IPS-NIHi7 (cell line): ENCODE measurements around the gene TTF2.

Source experiments
- DNase-seq: peaks from one replicate; pipeline ENCODE4 v3.0.0; 2012; ENCODE audit warnings: mixed read lengths; ENCODE audit errors: extremely low spot score

Gene TTF2

GRCh38 chr1:117059678-117060440 lies at the start of gene TTF2:
TTF2 (plus strand) TSS chr1:117060326; CDS start chr1:117060347, 21 bp downstream.
- DNase-seq: peak; percentile 99

DNA sequence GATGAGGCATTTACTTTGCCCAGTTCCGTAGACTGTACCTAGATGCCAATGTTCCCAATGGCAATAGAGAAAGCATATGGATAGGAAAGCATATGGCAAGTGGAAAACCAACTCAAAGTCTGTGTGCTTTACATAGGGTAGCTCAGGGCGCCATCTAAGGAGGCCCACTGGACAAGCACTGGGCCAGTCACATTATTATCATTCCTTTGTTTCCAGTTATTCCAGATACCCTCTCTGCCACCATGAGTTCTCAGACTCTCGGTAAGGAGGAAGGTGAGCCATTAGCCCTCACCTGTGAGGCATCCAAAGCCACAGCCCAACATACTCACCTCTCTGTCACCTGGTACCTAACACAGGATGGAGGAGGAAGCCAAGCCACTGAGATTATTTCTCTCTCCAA lies 48.8 kb upstream of the TTF2 start:
- no peak for DNase-seq

GRCh38 chr1:117013309-117013858 lies 46.7 kb upstream of the TTF2 start:
- no peak for DNase-seq

DNA sequence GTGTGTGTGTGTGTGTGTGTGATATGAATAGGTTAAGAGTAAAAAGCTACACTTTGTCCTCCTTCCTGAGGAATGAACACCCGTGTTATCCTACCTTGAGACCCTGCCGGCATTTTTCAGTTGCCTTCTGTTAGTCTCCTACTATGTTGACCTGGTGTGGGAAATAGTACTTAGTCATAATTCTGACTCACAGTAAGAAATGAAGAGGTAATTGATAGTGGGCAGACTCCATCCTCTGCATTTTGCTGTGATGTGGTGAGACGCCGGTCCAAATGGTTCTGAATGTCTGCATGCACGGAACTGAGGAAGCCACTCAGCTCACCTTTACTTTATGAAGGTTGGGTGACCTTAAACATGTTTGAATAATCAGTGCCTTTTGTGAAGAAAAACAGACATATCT lies 45.9 kb upstream of the TTF2 start:
- DNase-seq: no peak

- no peak for DNase-seq
These were observed 44.4 kb upstream of the TTF2 start for GRCh38 chr1:117015724-117016123.

DNA sequence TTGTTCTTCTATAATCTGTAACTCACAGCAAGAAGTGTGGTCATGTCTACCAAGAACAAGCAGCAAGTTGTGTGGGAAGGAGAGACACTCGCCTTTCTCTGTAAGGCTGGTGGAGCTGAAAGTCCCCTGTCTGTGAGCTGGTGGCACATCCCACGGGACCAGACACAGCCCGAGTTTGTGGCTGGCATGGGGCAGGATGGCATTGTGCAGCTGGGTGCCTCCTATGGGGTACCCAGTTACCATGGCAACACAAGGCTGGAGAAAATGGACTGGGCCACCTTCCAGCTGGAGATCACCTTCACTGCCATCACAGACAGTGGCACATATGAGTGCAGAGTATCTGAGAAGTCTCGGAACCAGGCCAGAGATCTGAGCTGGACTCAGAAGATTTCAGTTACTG lies 43.1 kb upstream of the TTF2 start:
- no peak for DNase-seq

GRCh38 chr1:117017648-117018047 lies 42.5 kb upstream of the TTF2 start:
- DNase-seq: no peak

DNA sequence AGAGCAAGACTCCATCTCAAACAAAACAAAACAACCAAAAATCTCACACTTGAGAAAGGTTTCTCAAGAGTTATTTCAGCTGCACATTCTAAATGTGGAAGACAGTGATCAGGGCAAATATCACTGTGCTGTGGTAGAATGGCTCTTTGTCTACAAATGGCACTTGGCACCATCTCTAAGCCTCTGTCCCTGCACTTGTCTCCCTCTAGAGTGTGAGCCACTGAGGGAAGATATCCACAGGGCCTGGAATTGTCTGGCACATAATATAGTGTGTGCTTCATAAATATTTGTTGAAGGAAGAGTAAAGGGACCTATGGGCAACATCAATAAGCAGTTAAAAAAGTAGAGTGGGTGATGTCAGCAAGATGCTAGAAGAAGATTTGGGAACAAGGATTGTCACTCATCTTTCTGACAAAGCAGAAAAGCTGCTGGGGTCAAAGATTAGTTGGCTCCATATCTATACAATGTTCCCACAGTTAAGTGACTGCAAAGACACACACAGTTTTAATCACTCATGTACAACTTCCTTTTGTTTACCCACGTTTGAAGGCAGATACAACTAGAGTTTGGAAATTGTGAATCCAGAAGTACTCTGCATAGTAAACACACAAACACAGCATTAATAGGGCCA lies 39.5 kb upstream of the TTF2 start:
- no peak for DNase-seq

DNA sequence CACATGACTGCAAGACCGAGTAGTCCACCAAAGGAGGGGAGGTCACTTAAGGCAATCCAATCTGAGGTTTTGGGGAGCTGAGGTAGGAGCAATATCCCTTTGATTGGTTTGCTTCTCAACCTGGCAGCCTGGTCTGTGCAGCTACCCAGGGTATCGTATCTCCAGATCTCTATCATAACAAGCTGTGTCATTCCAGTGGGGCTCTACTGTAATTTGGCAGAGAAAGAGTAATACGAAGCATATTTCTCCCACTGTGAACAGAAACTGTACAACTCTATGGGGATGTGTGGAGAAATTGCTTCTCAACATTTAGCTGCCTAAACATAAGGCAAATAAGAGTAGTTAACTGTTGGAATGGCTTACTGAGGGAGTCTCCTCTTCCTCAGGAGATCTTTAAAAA lies 38.0 kb upstream of the TTF2 start:
- DNase-seq: no peak

- no peak for DNase-seq
These were observed 34.6 kb upstream of the TTF2 start for GRCh38 chr1:117025568-117025967.

GRCh38 chr1:117026361-117026760 lies 33.8 kb upstream of the TTF2 start:
- DNase-seq: no peak

DNA sequence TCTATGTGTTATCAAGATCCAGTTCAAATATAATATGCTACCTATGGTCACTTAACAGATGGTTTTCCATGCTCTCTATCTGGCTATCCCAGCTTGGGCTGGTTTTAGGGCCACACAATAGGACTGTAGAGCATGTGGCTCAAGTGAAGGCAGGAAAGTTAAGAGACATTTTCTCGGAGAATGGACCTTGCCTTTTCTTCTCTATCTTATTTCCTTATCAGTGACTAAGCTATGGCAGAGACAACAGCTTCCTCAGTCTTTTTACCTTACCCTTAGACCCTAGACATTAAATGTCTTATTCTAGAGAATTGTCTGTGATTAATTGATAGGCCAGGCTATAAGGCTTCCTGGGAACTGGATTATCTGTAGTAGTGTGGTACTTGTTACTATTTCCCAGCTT lies 30.4 kb upstream of the TTF2 start:
- DNase-seq: no peak

GRCh38 chr1:117030271-117030877 lies 29.8 kb upstream of the TTF2 start:
- no peak for DNase-seq

DNA sequence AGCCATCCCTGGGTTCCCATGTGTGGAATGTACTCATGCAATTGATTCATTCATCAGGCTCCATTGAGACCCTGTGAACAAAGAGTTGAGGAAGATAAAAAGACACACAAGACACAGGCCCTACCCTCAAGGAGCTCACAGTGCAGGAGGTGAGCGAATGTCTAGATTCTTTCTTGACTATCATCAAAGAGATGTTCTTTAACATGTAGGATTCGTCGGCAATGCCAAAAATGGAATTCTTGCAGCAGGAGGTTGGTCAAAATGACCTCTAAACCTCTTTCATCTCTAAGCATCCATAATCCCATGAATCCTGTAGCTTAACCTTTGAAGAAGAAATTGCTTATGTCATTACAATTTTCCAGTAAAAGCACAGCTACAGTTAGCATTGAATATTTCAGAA lies 27.9 kb upstream of the TTF2 start:
- no peak for DNase-seq

DNA sequence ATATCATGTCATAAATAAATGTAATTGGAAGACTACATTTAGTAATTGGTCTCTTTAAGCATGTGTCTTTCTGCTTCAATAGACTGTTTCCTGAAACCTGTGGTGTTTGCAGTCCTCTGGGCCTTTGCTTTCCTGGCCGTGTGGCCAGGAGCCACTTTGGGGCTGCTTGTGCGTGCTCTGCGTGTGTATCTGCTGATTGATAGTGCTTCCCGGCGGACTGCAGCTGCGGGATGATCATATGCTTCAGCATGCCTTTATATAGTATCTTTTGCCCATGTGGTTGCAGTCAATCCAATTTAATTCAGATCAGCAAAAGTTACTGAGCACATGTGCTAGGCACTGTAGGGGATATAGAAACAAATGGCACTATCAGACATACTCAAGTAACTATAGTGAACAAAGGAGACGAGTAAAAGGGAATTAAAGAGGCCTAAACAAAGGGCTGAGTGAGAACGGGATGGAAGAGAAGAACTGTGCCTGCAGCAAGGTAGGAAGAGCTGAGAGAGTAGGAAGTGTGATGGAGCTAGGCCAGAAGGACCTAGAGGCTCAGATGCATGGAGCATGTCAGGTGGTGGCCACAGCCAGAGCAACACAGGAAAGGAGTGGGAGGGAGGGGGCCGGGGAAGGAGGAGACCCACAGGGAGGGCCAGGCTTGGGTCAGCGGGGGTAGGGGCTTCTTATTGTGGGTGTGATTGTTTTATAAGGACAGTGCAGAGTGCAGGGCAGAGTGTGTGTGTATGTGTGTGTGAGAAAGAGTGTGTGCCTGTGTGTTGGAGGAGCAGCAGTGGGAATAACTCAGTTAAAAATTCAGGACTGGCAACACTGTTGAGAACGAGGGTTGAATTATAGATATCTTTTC lies 27.2 kb upstream of the TTF2 start:
- DNase-seq: no peak

DNA sequence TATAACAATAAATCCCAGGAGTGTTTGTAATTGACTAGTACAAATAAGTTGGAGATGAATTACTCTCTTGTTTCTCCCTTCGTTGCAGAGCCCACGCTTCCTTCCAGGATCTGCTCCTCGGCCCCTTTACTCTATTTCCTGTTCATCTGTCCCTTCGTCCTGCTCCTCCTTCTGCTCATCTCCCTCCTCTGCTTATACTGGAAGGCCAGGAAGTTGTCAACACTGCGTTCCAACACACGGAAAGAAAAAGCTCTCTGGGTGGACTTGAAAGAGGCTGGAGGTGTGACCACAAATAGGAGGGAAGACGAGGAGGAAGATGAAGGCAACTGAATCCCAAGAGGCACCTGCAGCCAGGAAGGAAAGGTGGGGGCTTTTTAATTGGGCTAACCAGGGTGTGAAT lies 26.4 kb upstream of the TTF2 start:
- no peak for DNase-seq

DNA sequence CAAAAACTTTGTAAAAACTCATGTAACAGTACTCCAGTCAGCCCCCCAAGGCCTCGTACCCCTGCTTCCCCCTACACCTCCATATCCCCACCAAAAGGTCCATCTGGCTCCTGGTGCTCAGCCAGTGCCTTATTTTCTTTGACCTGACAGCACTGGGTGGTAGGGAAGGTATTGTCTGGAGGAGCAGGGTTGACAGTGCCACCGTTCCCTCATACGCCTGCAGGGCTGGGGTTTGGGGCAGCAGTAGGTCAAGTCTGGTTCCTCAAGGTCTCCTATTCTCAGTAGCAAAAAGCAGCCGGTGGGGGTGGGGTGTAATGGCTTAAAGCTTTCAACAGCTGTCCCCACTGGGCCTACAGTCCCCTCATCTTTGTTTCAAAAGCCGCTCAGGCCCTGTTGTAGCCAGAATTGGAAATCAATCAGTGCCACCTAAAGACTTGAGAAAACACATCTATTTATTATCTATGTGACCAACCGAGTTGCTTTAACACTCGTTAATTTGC lies 25.3 kb upstream of the TTF2 start:
- DNase-seq: no peak

DNA sequence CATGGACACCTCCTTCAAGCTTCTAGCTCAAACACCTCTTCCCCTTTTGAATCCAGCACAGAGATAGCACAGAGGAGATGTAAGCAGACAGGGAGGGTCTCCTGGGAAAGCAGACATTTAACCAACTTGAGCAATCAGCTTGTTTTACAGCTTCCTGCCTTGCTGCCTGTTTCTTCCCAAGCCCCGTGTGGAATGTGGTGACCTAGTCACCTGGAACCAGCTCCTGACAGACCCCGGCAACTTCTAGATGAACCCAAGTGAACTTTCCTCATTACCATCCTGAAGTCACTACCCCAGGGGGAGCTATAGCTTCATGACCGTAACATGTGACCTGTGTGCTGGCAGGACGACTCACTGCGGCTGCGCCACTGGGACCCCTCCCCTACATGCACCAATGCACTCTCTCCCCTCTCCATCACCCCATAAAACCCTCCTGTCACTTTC lies 24.1 kb upstream of the TTF2 start:
- DNase-seq: peak; percentile 42

GRCh38 chr1:117037802-117038201 lies 22.3 kb upstream of the TTF2 start:
- no peak for DNase-seq

GRCh38 chr1:117038236-117038635 lies 21.9 kb upstream of the TTF2 start:
- no peak for DNase-seq

GRCh38 chr1:117044217-117044616 lies 15.9 kb upstream of the TTF2 start:
- DNase-seq: no peak

DNA sequence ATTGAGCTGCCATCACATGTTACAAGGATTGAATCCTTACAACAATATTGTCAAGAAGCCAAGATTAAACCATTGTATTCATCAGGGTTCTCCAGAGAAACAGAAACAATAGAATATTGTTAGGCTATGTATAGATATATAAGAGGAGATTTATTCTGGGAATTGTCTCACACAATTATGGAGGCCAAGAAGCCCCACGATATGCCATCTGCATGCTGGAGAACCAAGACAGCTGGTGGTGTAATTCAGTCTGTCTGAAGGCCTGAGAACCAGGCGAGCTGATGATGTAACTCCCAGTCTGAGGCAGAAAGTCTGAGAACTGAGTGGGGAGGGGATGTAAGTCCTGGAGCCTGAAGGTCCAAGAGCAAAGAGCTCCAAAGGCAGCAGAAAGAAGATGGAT lies 14.5 kb upstream of the TTF2 start:
- no peak for DNase-seq
